ENCODE data around the gene OR52H1. TPM values are rescaled to one million over a fixed set of nuclear protein-coding genes. Genes with fewer than 3 reads are reported as not detected.

Gene OR52H1
- total RNA-seq, 2 donors from 2014 or later, result not detected

Other genes with a start within 250 kb of the OR52H1 start
- gene OR51B4, start 246.6 kb downstream of the OR52H1 start, total RNA-seq, result not detected
- gene OR51B2, start 224.2 kb downstream of the OR52H1 start, total RNA-seq, result not detected
- gene OR51B5, start 205.0 kb downstream of the OR52H1 start, total RNA-seq, result under 1 TPM in 1 of 2 donors, not detected in 1; 0.30 TPM
- not detected for gene OR51B6, start 197.0 kb downstream of the OR52H1 start, total RNA-seq
- gene OR51M1, start 164.7 kb downstream of the OR52H1 start, total RNA-seq, result not detected
- gene OR51Q1, start 126.4 kb downstream of the OR52H1 start, total RNA-seq, result not detected
- not detected for gene OR51I1, start 107.0 kb downstream of the OR52H1 start, total RNA-seq
- gene OR51I2, start 99.2 kb downstream of the OR52H1 start, total RNA-seq, result not detected
- gene OR52D1, start 59.9 kb downstream of the OR52H1 start, total RNA-seq, result not detected
- gene UBQLN3, start 38.6 kb downstream of the OR52H1 start, total RNA-seq, result not detected
- gene UBQLNL, start 31.8 kb downstream of the OR52H1 start, total RNA-seq, result under 1 TPM in 1 of 2 donors, not detected in 1; 0.30 TPM
- not detected for gene OR52B6, start 32.3 kb upstream of the OR52H1 start, total RNA-seq
- gene TRIM6, start 48.1 kb upstream of the OR52H1 start, total RNA-seq, result 1 to 10 TPM in 1 of 2 donors, not detected in 1; 1.6 TPM
- gene TRIM34, start 76.5 kb upstream of the OR52H1 start, total RNA-seq, result 10 to 100 TPM in 1 of 2 donors, 1 to 10 TPM in 1; 9.0 to 10.7 TPM
- 10 to 100 TPM; 12.9 to 19.4 TPM for gene TRIM5, start 136.5 kb upstream of the OR52H1 start, total RNA-seq
- 100 to 1,000 TPM; 159 to 180 TPM for gene TRIM22, start 141.2 kb upstream of the OR52H1 start, total RNA-seq
- under 1 TPM; 0.24 to 0.56 TPM for gene OR56B1, start 187.9 kb upstream of the OR52H1 start, total RNA-seq
- gene OR52N4, start 205.7 kb upstream of the OR52H1 start, total RNA-seq, result 1 to 10 TPM; 1.4 to 2.4 TPM
- gene OR52N5, start 234.8 kb upstream of the OR52H1 start, total RNA-seq, result not detected
- gene OR52N1, start 242.7 kb upstream of the OR52H1 start, total RNA-seq, result under 1 TPM in 1 of 2 donors, not detected in 1; 0.23 TPM

Measured in activated T-cell treated with anti-CD3 and anti-CD28 coated beads, Interleukin-2, amount 50 U/mL, for 72 hours (primary cell).